GM12878 (cell line): ENCODE measurements around the gene QPCT. TPM values are rescaled to one million over a fixed set of nuclear protein-coding genes. Genes with fewer than 3 reads are reported as not detected.
A peak's percentile ranks its signal among the peaks of the same experiment; 100 is the strongest.

Experiments used
- ATAC-seq: fragments of 200-7000 bp; cut with Tn5 transposase; 3 replicates; pipeline ENCODE4 v1.9.1; 2020; ENCODE audit warnings: mild to moderate bottlenecking, moderate library complexity
- BruUV-seq: library from RNA; stranded (reverse); fragments of 400-500 nt; replicated peaks from 2 replicates; lab custom pipeline; 2021; lab: Mats Ljungman, UMichigan
- CTCF ChIA-PET: fragments of 300-600 bp; sonication (Branson Sonifier 250); formaldehyde crosslinking; extraction: SDS; loops from one replicate; lab custom pipeline; 2021; ENCODE audit warnings: inconsistent platforms; lab: Yijun Ruan, JAX
- POLR2A ChIA-PET: fragments of 350-600 bp; formaldehyde crosslinking; extraction: SDS; loops from one replicate; lab custom pipeline; 2021; ENCODE audit warnings: inconsistent platforms; lab: Charles Lee
- RAD21 ChIA-PET: fragments of 300-600 bp; sonication (Branson Sonifier 250); formaldehyde crosslinking; loops from one replicate; lab custom pipeline; 2023; ENCODE audit warnings: antibody characterized with exemption; ENCODE audit not compliant: unreplicated experiment; lab: Charles Lee
- SMC1A ChIA-PET: fragments of 300-600 bp; sonication (Branson Sonifier 250); formaldehyde crosslinking; loops from one replicate; lab custom pipeline; 2023; ENCODE audit not compliant: unreplicated experiment, uncharacterized antibody; lab: Charles Lee
- DNase-seq: peaks from one replicate; pipeline ENCODE4 v3.0.0-alpha.2; 2011; ENCODE audit warnings: low read depth, low spot score
- FAIRE-seq: peaks from 3 replicates; lab custom pipeline; 2011; peaks lifted over from hg19 to GRCh38; lab: Jason Lieb, UNC
- H2AFZ ChIP-seq: 2 replicates; pipeline ENCODE4 v1.6.0; 2011; ENCODE audit warnings: low read depth, low read length, control low read depth; ENCODE audit not compliant: control insufficient read depth
- H3K27ac ChIP-seq: 2 replicates; pipeline ENCODE4 v1.5.1; 2011; ENCODE audit warnings: control low read depth; ENCODE audit not compliant: control insufficient read depth, insufficient read depth
- H3K27me3 ChIP-seq, 2 experiments: replicated peaks in 1 of 2; 2 replicates each; pipeline versions ENCODE4 v1.6.0 to v1.6.1; 2011; ENCODE audit warnings: low read length in 1 of 2; ENCODE audit not compliant: control insufficient read depth in 2 of 2, insufficient read depth in 2 of 2
- H3K36me3 ChIP-seq, 2 experiments: 2 replicates each; pipeline ENCODE4 v1.5.1; 2011; ENCODE audit warnings: low read length in 1 of 2; ENCODE audit not compliant: control insufficient read depth in 2 of 2, insufficient read depth in 2 of 2
- H3K4me1 ChIP-seq: 2 replicates; pipeline ENCODE4 v1.6.1; 2011; ENCODE audit warnings: mild to moderate bottlenecking, low read length, moderate library complexity, mixed read lengths; ENCODE audit not compliant: control insufficient read depth, insufficient read depth
- H3K4me2 ChIP-seq: 2 replicates; pipeline ENCODE4 v1.6.0; 2011; ENCODE audit warnings: control low read depth; ENCODE audit not compliant: control insufficient read depth, insufficient read depth
- H3K4me3 ChIP-seq: fragments of 200-600 bp; sonication (generic); 2 replicates; pipeline ENCODE4 v1.5.1; 2016
- H3K79me2 ChIP-seq: 2 replicates; pipeline ENCODE4 v1.6.0; 2011; ENCODE audit warnings: low read length; ENCODE audit not compliant: control insufficient read depth, insufficient read depth
- H3K9ac ChIP-seq: 2 replicates; pipeline ENCODE4 v1.8.0; 2011; ENCODE audit warnings: low read length, control low read depth, mixed read lengths; ENCODE audit not compliant: control insufficient read depth, insufficient read depth
- H3K9me3 ChIP-seq: replicated peaks from 3 replicates; pipeline ENCODE4 v1.5.1; 2011; ENCODE audit warnings: mild to moderate bottlenecking, low read length; ENCODE audit not compliant: control insufficient read depth, insufficient read depth
- H4K20me1 ChIP-seq: 2 replicates; pipeline ENCODE4 v1.6.0; 2011; ENCODE audit not compliant: control insufficient read depth, insufficient read depth
- CHD2 ChIP-seq: IDR thresholded peaks from 2 replicates; pipeline ENCODE4 v1.6.1; 2011; ENCODE audit warnings: low read depth, low read length, improper control_type of control experiment, borderline replicate concordance
- HDAC6 ChIP-seq: fragments of 200-600 bp; sonication (generic); IDR thresholded peaks from one replicate; pipeline ENCODE4 v1.8.0; 2017; ENCODE audit warnings: antibody characterized with exemption; ENCODE audit not compliant: unreplicated experiment
- MYC ChIP-seq: IDR thresholded peaks from 2 replicates; pipeline ENCODE4 v1.6.1; 2011; ENCODE audit warnings: mild to moderate bottlenecking, low read length, moderate library complexity, inconsistent platforms; ENCODE audit not compliant: insufficient read depth, insufficient replicate concordance, insufficient read length, severe bottlenecking
- NR2C1 ChIP-seq: fragments of 450-650 bp; IDR thresholded peaks from 2 replicates; pipeline ENCODE4 v1.6.1; 2017; ENCODE audit warnings: antibody characterized with exemption, mild to moderate bottlenecking, moderate library complexity
- NR2F1 ChIP-seq: fragments of 450-650 bp; conservative IDR thresholded peaks from 2 replicates; pipeline ENCODE4 v1.6.1; 2017; ENCODE audit warnings: mild to moderate bottlenecking
- POLR2A ChIP-seq: IDR thresholded peaks from 2 replicates; pipeline ENCODE4 v1.6.1; 2011; ENCODE audit warnings: low read depth, mild to moderate bottlenecking, low read length
- RCOR1 ChIP-seq: conservative IDR thresholded peaks from 2 replicates; pipeline ENCODE4 v1.6.1; 2012; ENCODE audit warnings: low read depth, low read length, improper control_type of control experiment
- SMARCA5 ChIP-seq: fragments of 450-650 bp; IDR thresholded peaks from 2 replicates; pipeline ENCODE4 v1.6.1; 2017; ENCODE audit warnings: mild to moderate bottlenecking
- SMC3 ChIP-seq: IDR thresholded peaks from 2 replicates; pipeline ENCODE4 v1.6.1; 2011; ENCODE audit warnings: low read length, improper control_type of control experiment, borderline replicate concordance
- SRF ChIP-seq, 2 experiments: IDR thresholded peaks; 2 replicates each; pipeline ENCODE4 v1.6.1; 2011; ENCODE audit warnings: low read depth in 2 of 2, low read length in 2 of 2, mild to moderate bottlenecking in 1 of 2, moderate library complexity in 1 of 2
- WGBS: methylation state at CpG from one replicate; pipeline ENCODE4 v1.1.6; 2016; ENCODE audit warnings: low lambda C conversion rate; ENCODE audit not compliant: insufficient replicate concordance, insufficient coverage; ENCODE audit errors: missing lambda C conversion rate; 5-methylcytosine and 5-hydroxymethylcytosine counted together
- in situ Hi-C: fragments of 300-500 bp; cut with MboI; formaldehyde crosslinking; loops from 9 replicates; pipeline ENCODE4 v1.14.3; 2018; ENCODE audit warnings: mixed read lengths
- intact Hi-C: fragments of 100-400 bp; cut with micrococcal nuclease; formaldehyde crosslinking; loops from one replicate; pipeline ENCODE4 v1.14.2; 2022; ENCODE audit not compliant: unreplicated experiment
- polyA plus RNA-seq, 11 experiments: library from polyadenylated mRNA; depleted of rRNA in 4 of 11; unstranded in 6 of 11; stranded (reverse) in 5 of 11; fragments of >200 nt; fragmentation: Nextera tagmentation in 4 of 11; fragmentation: Illumina TruSeq in 1 of 11; extraction: Ambion mirVana in 4 of 11; extraction: Trizol in 1 of 11; gene quantifications; 1 replicate in 1 of 11; 2 replicates in 10 of 11; pipeline versions ENCODE4 v1.2.1 to v1.2.3, GENCODE V29; 2011 to 2016; ENCODE audit warnings: inconsistent platforms in 2 of 11, missing spikeins in 2 of 11, low read depth in 1 of 11
- total RNA-seq, 4 experiments: library from RNA; depleted of rRNA in 3 of 4; stranded (reverse); fragments of >200 nt in 3 of 4; fragmentation: Illumina TruSeq in 1 of 4; extraction: Trizol in 1 of 4; gene quantifications; 2 replicates each; pipeline versions ENCODE4 v1.2.1 to v1.2.3, GENCODE V29; 2013 to 2021
- TF ChIP-seq, protein P1 (sequence below), 3 experiments: IDR thresholded peaks in 2 of 3; conservative IDR thresholded peaks in 1 of 3; 2 replicates each; pipeline ENCODE4 v1.5.1; 2011; ENCODE audit warnings: low read depth in 3 of 3, low read length in 3 of 3, mild to moderate bottlenecking in 3 of 3, control low read depth in 2 of 3, moderate library complexity in 2 of 3, inconsistent platforms in 1 of 3, mixed read lengths in 1 of 3; ENCODE audit not compliant: control insufficient read depth in 2 of 3, insufficient read depth in 1 of 3; ENCODE audit errors: extremely low read depth in 1 of 3

Gene QPCT
- total and polyA plus RNA-seq, 10 of the 15 experiments (the other 5 are each of a cell fraction or from before 2014, with no cell fraction given), result 0.14 to 0.86 (median 0.18) TPM; not detected in 1

DNA sequence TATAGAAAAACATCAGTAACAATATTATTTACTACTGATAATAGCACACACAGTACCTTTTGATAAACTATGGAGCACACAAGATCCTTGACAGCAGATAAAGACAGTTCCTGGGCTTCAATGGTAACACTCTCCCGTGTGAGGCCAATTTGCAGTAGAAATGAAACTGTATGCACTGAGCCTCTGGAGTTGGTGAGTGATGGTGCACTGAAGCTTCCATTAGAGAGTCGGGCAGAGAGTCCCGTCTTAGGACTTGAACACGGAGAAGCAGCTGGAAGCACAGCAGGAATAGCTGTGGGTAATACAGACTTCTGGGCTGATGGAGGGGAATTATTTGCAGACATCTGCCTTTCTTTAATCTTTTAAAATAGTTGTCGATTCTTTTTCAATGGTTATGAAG, 28.2 kb upstream of the QPCT start:
- RAD21 ChIA-PET, result no interaction called here
- no TSS peak for BruUV-seq

More for the DNA sequence above, 28.2 kb upstream of the QPCT start:
- Histone ChIP-seq H3K4me2 (peak overlapping the region; percentile 26; the same call in 1 of the 2 replicates), H3K4me3 (no peak overlapping the region), H3K36me3 (peaks cover 0 to 4% of the 10 kb centered on the region in 2 experiments; a peak in 1 of 4 replicates), H3K9me3 (no peaks in the 10 kb centered on the region), H4K20me1 (no peaks in the 10 kb centered on the region), H3K27ac (no peak overlapping the region), H2AFZ (no peak overlapping the region), H3K4me1 (peaks cover 5% of the 10 kb centered on the region; the same call in 1 of the 2 replicates), H3K9ac (no peak overlapping the region), H3K79me2 (no peaks in the 10 kb centered on the region; the same call in none of the 2 replicates), H3K27me3 (no peaks in the 10 kb centered on the region)
- ChIA-PET CTCF (interaction anchor here (0.5 to 1.2 kb wide), 2 partner anchors 9 to 333 kb away, joined by 3 to 4 read pairs; no protein-coding TSS in a partner anchor), SMC1A (interaction anchor here (0.8 to 1.5 kb wide), 3 partner anchors 9 to 34 kb away, joined by 3 read pairs; no protein-coding TSS in a partner anchor), POLR2A (no interaction called here)
- in situ Hi-C loops, result no loop called here
- WGBS, result 40% methylated on average over 5 of the region's 5 CpGs
- intact Hi-C loops, result loop anchor here (5.0 kb wide), 1 partner anchor 76 kb away; no protein-coding TSS in a partner anchor
- no peak for FAIRE-seq
- TF ChIP-seq SMARCA5 (no peak), SMC3 (no peak), SRF (IDR thresholded peaks at IDR 0.05; ENCODE audit: low read depth in 2 of 2, low read length in 2 of 2) (no peak), POLR2A (no peak), NR2F1 (no peak), RCOR1 (no peak), NR2C1 (no peak), CHD2 (no peak), MYC (no peak), HDAC6 (no peak)
- TF ChIP-seq, protein P1, sequence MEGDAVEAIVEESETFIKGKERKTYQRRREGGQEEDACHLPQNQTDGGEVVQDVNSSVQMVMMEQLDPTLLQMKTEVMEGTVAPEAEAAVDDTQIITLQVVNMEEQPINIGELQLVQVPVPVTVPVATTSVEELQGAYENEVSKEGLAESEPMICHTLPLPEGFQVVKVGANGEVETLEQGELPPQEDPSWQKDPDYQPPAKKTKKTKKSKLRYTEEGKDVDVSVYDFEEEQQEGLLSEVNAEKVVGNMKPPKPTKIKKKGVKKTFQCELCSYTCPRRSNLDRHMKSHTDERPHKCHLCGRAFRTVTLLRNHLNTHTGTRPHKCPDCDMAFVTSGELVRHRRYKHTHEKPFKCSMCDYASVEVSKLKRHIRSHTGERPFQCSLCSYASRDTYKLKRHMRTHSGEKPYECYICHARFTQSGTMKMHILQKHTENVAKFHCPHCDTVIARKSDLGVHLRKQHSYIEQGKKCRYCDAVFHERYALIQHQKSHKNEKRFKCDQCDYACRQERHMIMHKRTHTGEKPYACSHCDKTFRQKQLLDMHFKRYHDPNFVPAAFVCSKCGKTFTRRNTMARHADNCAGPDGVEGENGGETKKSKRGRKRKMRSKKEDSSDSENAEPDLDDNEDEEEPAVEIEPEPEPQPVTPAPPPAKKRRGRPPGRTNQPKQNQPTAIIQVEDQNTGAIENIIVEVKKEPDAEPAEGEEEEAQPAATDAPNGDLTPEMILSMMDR (IDR thresholded peaks at IDR 0.05 in 2 of 3, conservative IDR thresholded peaks at IDR 0.05 in 1 of 3; ENCODE audit: control insufficient read depth in 2 of 3, extremely low read depth in 1 of 3, insufficient read depth in 1 of 3, low read depth in 3 of 3, low read length in 3 of 3), result no peak
- no peak for DNase-seq
- no peak for ATAC-seq
